ENCODE data around the gene TRAF2. TPM values are rescaled to one million over a fixed set of nuclear protein-coding genes. Genes with fewer than 3 reads are reported as not detected.

TRAF2 gene
- total RNA-seq, 6 experiments from 2014 or later: 11.1 to 15.9 (median 13.6) TPM

GRCh38 chr9:136936645-136937170 is 50.4 kb downstream of the TRAF2 start:
- no peak for DNase-seq
- H3K36me3 Mint-ChIP-seq (ENCODE audit: low read depth): peaks cover 34% of the 10 kb centered on the region
- H3K27ac Mint-ChIP-seq: peak overlapping the region; percentile 32; the same call in 1 of the 2 replicates
- no peak overlapping the region for H3K4me3 Mint-ChIP-seq
- H3K27me3 Mint-ChIP-seq (ENCODE audit: insufficient read depth): peaks cover 2% of the 10 kb centered on the region
- no peak for TF ChIP-seq CTCF (IDR thresholded peaks at IDR 0.05)
- H3K4me1 Mint-ChIP-seq (ENCODE audit: low read depth): no peaks in the 10 kb centered on the region
- H3K9me3 Mint-ChIP-seq: no peaks in the 10 kb centered on the region

- no peak for DNase-seq
- H3K4me1 Mint-ChIP-seq (ENCODE audit: low read depth): no peaks in the 10 kb centered on the region
- H3K27me3 Mint-ChIP-seq (ENCODE audit: insufficient read depth): peaks cover 2% of the 10 kb centered on the region
- no peaks in the 10 kb centered on the region for H3K9me3 Mint-ChIP-seq
- no peak for TF ChIP-seq CTCF (IDR thresholded peaks at IDR 0.05)
- no peak overlapping the region for H3K4me3 Mint-ChIP-seq
- no peak overlapping the region for H3K27ac Mint-ChIP-seq
- peaks cover 28% of the 10 kb centered on the region for H3K36me3 Mint-ChIP-seq (ENCODE audit: low read depth)
Measured at GRCh38 chr9:136937186-136938001, 51.1 kb downstream of the TRAF2 start.

- no peak overlapping the region for H3K27ac Mint-ChIP-seq
- H3K9me3 Mint-ChIP-seq: no peaks in the 10 kb centered on the region
- H3K27me3 Mint-ChIP-seq (ENCODE audit: insufficient read depth): peaks cover 2% of the 10 kb centered on the region
- no peak for DNase-seq
- no peak for TF ChIP-seq CTCF (IDR thresholded peaks at IDR 0.05)
- H3K4me1 Mint-ChIP-seq (ENCODE audit: low read depth): no peaks in the 10 kb centered on the region
- H3K4me3 Mint-ChIP-seq: no peak overlapping the region
- H3K36me3 Mint-ChIP-seq (ENCODE audit: low read depth): peaks cover 16% of the 10 kb centered on the region
Measured at GRCh38 chr9:136939431-136939995, 53.2 kb downstream of the TRAF2 start.

- H3K36me3 Mint-ChIP-seq (ENCODE audit: low read depth): peaks cover 12% of the 10 kb centered on the region
- no peak for TF ChIP-seq CTCF (IDR thresholded peaks at IDR 0.05)
- H3K4me1 Mint-ChIP-seq (ENCODE audit: low read depth): peaks cover 4% of the 10 kb centered on the region; the same call in 1 of the 2 replicates
- no peak overlapping the region for H3K27ac Mint-ChIP-seq
- no peaks in the 10 kb centered on the region for H3K9me3 Mint-ChIP-seq
- no peak for DNase-seq
- no peak overlapping the region for H3K4me3 Mint-ChIP-seq
- H3K27me3 Mint-ChIP-seq (ENCODE audit: insufficient read depth): no peaks in the 10 kb centered on the region; the same call in none of the 2 replicates
Measured at GRCh38 chr9:136939996-136940525, 53.7 kb downstream of the TRAF2 start.

- TF ChIP-seq CTCF (IDR thresholded peaks at IDR 0.05): no peak
- DNase-seq: no peak
- H3K9me3 Mint-ChIP-seq: no peaks in the 10 kb centered on the region
- no peak overlapping the region for H3K27ac Mint-ChIP-seq
- peaks cover 12% of the 10 kb centered on the region for H3K36me3 Mint-ChIP-seq (ENCODE audit: low read depth)
- H3K4me3 Mint-ChIP-seq: no peak overlapping the region
- H3K27me3 Mint-ChIP-seq (ENCODE audit: insufficient read depth): no peaks in the 10 kb centered on the region; the same call in none of the 2 replicates
- H3K4me1 Mint-ChIP-seq (ENCODE audit: low read depth): peaks cover 4% of the 10 kb centered on the region; the same call in 1 of the 2 replicates
Measured at GRCh38 chr9:136940526-136941230, 54.4 kb downstream of the TRAF2 start.
